Erythroblast (primary cell): ENCODE data around the gene FIBP.

Experiments used
- GATA1 ChIP-seq: IDR thresholded peaks from 2 replicates; pipeline ENCODE4 v1.6.1; 2011; ENCODE audit warnings: low read depth, mild to moderate bottlenecking, control low read depth, low read length, moderate library complexity
- POLR2A ChIP-seq: IDR thresholded peaks from 2 replicates; pipeline ENCODE4 v1.6.1; 2011; ENCODE audit warnings: mild to moderate bottlenecking, low read length

DNA sequence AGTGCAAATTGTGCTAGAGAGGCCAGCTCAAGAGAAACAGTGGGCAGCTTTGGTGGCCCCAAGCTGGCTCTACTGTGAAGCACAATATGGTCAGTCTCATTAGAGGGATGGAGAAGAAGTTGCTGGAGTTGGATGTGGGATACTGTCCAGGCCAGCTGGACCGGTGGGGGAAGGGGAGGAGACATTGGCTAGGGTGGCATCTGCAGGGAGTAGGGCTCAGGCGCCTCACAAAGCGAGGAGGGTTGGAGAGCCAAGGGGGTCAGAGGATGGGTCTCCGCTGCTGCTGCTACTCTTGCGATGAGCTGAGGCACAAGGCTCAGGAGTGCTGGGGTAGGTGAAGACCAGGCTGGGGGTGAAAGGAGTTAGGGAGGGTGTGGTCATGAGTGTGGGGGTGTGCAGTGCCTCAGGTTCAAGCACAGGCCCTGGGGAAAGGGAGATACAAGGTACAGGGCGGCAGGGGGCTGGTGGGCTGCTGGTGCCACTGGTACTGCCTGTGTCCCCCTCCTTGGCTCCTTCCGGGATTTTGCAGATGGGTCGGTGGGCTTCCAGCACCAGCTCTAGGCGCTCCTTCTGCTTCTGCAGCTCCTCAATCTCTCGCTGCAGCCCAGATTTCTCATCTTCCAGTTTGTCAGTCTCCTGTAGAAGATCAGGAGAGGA is 4.5 kb upstream of the FIBP start:
- TF ChIP-seq POLR2A (no peak), GATA1 (no peak)
